ENCODE results near the gene TMEM54. TPM values are rescaled to one million over a fixed set of nuclear protein-coding genes. Genes with fewer than 3 reads are reported as not detected.

The TMEM54 gene
- total and polyA plus RNA-seq, 2 experiments from 2014 or later, result 11.2 to 11.7 TPM

GRCh38 chr1:32895325-32896215 is 5.6 kb downstream of the TMEM54 start:
- H3K4me3 Mint-ChIP-seq, result no peak overlapping the region; the same call in 2 of the 3 replicates
- no peak overlapping the region for H3K4me3 ChIP-seq
- TF ChIP-seq NANOG (IDR thresholded peaks at IDR 0.05; ENCODE audit: borderline replicate concordance), result no peak
- no peak for TF ChIP-seq ZNF331 (CRISPR knock-in tag; IDR thresholded peaks at IDR 0.05; ENCODE audit: low read depth)
- no peak for TF ChIP-seq ZNF462 (CRISPR knock-in tag; IDR thresholded peaks at IDR 0.05)
- TF ChIP-seq CTCF (conservative IDR thresholded peaks at IDR 0.05; ENCODE audit: low read depth in 2 of 2), result no peak
- no peak for TF ChIP-seq REST (IDR thresholded peaks at IDR 0.05; ENCODE audit: unreplicated experiment)
- TF ChIP-seq CREB1 (CRISPR knock-in tag; IDR thresholded peaks at IDR 0.05; ENCODE audit: low read depth), result no peak
- no peak for TF ChIP-seq ZNF114 (CRISPR knock-in tag; IDR thresholded peaks at IDR 0.05)
- TF ChIP-seq EZH2phosphoT487 (IDR thresholded peaks at IDR 0.05; ENCODE audit: unreplicated experiment), result no peak
- no peak for TF ChIP-seq ETS1 (IDR thresholded peaks at IDR 0.05)
- no peak for TF ChIP-seq STAT1 (IDR thresholded peaks at IDR 0.05; ENCODE audit: unreplicated experiment)
- TF ChIP-seq POLR2AphosphoS5 (IDR thresholded peaks at IDR 0.05; ENCODE audit: low read depth), result no peak
- TF ChIP-seq EZH2 (IDR thresholded peaks at IDR 0.05; ENCODE audit: low read depth, unreplicated experiment), result no peak
- no peak for TF ChIP-seq JUNB (IDR thresholded peaks at IDR 0.05; ENCODE audit: unreplicated experiment)
- H3K36me3 ChIP-seq (ENCODE audit: insufficient read depth), result no peaks in the 10 kb centered on the region
- DNase-seq (ENCODE audit: low spot score) (no peak), ATAC-seq (no peak)
- H3K27me3 ChIP-seq (ENCODE audit: insufficient read depth), result peaks cover 44% of the 10 kb centered on the region
- H3K4me1 ChIP-seq (ENCODE audit: insufficient read depth), result peaks cover 14% of the 10 kb centered on the region; the same call in 1 of the 2 replicates
- no peak overlapping the region for H3K27ac ChIP-seq (ENCODE audit: low read depth)
- H3F3A ChIP-seq (replicated peaks; ENCODE audit: low read depth), result peaks cover 7% of the 10 kb centered on the region; the same call in 1 of the 2 replicates
- no peaks in the 10 kb centered on the region for H3K79me2 ChIP-seq (replicated peaks; ENCODE audit: insufficient read depth)
- peaks cover 5% of the 10 kb centered on the region; the same call in 2 of the 3 replicates for H3K9me3 Mint-ChIP-seq
- no peak overlapping the region for H3K27ac Mint-ChIP-seq
- H2AFZ ChIP-seq, result no peak overlapping the region
- H3K36me3 Mint-ChIP-seq (ENCODE audit: low read depth), result peaks cover 8% of the 10 kb centered on the region; the same call in 1 of the 3 replicates
- peaks cover 14% of the 10 kb centered on the region for H3K4me1 Mint-ChIP-seq
- H3K9me2 ChIP-seq (ENCODE audit: insufficient read depth), result no peaks in the 10 kb centered on the region
- H4K20me1 ChIP-seq (replicated peaks; ENCODE audit: insufficient read depth), result no peaks in the 10 kb centered on the region; the same call in 1 of the 2 replicates
- peaks cover 47% of the 10 kb centered on the region for H3K27me3 Mint-ChIP-seq (ENCODE audit: insufficient read depth, low read depth, poor library complexity)
- no peak overlapping the region for H3K4me2 ChIP-seq
